NB4 (cell line): ENCODE data around the gene DCHS1.

Experiments
- POLR2A ChIP-seq: IDR thresholded peaks from 2 replicates; pipeline ENCODE4 v1.6.1; 2011; ENCODE audit warnings: mild to moderate bottlenecking; ENCODE audit not compliant: insufficient read length; ENCODE audit errors: extremely low read depth
- TF ChIP-seq, protein P1 (sequence below): IDR thresholded peaks from one replicate; pipeline ENCODE4 v1.5.1; 2012; ENCODE audit warnings: low read depth, low read length
- TF ChIP-seq, protein P2 (sequence below): IDR thresholded peaks from 2 replicates; pipeline ENCODE4 v1.6.1; 2011; ENCODE audit warnings: low read depth, low read length

DNA sequence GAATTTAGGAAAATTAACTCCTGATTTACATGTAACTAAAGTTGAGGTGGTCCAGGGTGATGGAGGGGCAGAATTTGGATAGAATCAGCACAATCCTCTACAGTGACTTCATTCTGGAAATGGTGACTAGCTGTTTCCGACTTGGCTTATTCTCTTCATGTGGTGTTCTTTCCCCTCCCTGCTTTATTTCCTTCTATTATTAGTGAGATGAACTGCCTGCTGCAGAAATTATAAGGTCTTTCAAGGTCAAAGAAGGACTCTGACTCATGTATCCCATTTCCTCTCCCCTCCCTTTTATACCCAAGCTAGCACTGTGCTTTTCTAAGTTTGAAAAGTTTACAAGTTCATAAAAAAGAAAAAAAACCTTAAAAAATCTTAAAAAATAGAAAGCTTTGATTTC, 39.8 kb upstream of the DCHS1 start:
- TF ChIP-seq, protein P1, sequence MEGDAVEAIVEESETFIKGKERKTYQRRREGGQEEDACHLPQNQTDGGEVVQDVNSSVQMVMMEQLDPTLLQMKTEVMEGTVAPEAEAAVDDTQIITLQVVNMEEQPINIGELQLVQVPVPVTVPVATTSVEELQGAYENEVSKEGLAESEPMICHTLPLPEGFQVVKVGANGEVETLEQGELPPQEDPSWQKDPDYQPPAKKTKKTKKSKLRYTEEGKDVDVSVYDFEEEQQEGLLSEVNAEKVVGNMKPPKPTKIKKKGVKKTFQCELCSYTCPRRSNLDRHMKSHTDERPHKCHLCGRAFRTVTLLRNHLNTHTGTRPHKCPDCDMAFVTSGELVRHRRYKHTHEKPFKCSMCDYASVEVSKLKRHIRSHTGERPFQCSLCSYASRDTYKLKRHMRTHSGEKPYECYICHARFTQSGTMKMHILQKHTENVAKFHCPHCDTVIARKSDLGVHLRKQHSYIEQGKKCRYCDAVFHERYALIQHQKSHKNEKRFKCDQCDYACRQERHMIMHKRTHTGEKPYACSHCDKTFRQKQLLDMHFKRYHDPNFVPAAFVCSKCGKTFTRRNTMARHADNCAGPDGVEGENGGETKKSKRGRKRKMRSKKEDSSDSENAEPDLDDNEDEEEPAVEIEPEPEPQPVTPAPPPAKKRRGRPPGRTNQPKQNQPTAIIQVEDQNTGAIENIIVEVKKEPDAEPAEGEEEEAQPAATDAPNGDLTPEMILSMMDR, result no peak
- TF ChIP-seq, protein P2, sequence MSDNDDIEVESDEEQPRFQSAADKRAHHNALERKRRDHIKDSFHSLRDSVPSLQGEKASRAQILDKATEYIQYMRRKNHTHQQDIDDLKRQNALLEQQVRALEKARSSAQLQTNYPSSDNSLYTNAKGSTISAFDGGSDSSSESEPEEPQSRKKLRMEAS, result no peak
- no peak for TF ChIP-seq POLR2A
